A673 (cell line): ENCODE results near the gene ASTN2. TPM values are rescaled to one million over a fixed set of nuclear protein-coding genes. Genes with fewer than 3 reads are reported as not detected.
"Not testable (repeated sequence)": the region's sequence is repeated elsewhere in the genome, so short reads cannot be mapped to it uniquely, and the experiment has no call there.

ENCODE experiments used
- BruUV-seq: library from RNA; stranded (reverse); fragments of 400-500 nt; replicated peaks from 2 replicates; lab custom pipeline; 2021; lab: Mats Ljungman, UMichigan
- CTCF ChIA-PET: fragments of 300-600 bp; sonication (Branson Sonifier 250); formaldehyde crosslinking; loops from one replicate; lab custom pipeline; 2022; ENCODE audit warnings: antibody characterized with exemption; lab: Charles Lee
- POLR2A ChIA-PET: fragments of 300-600 bp; sonication (Branson Sonifier 250); formaldehyde crosslinking; loops from one replicate; lab custom pipeline; 2022; ENCODE audit warnings: antibody characterized with exemption; ENCODE audit not compliant: low non-redundant PET; lab: Charles Lee
- DNase-seq: peaks from one replicate; pipeline ENCODE4 v3.0.0-alpha.2; 2015; ENCODE audit warnings: low spot score
- H3K27ac ChIP-seq: fragments of 200-600 bp; sonication (generic); 2 replicates; pipeline ENCODE4 v1.5.1; 2016; ENCODE audit warnings: mixed run types, low read depth, mild to moderate bottlenecking, mixed read lengths, antibody characterized with exemption, low read length; ENCODE audit not compliant: poor library complexity, severe bottlenecking
- H3K27me3 ChIP-seq: fragments of 200-600 bp; sonication (generic); replicated peaks from 2 replicates; pipeline ENCODE4 v1.6.1; 2017; ENCODE audit warnings: mixed run types, low read depth, mild to moderate bottlenecking, mixed read lengths, antibody characterized with exemption, low read length; ENCODE audit not compliant: insufficient read depth, poor library complexity
- H3K36me3 ChIP-seq: fragments of 200-600 bp; sonication (generic); 2 replicates; pipeline ENCODE4 v1.6.1; 2016; ENCODE audit warnings: mixed run types, mild to moderate bottlenecking, mixed read lengths, antibody characterized with exemption, low read length; ENCODE audit not compliant: insufficient read depth, poor library complexity, severe bottlenecking
- H3K4me1 ChIP-seq: fragments of 200-600 bp; sonication (generic); 2 replicates; pipeline ENCODE4 v1.6.1; 2017; ENCODE audit warnings: mixed run types, mild to moderate bottlenecking, mixed read lengths, antibody characterized with exemption, low read length; ENCODE audit not compliant: insufficient read depth, poor library complexity, severe bottlenecking
- H3K4me3 ChIP-seq: fragments of 200-600 bp; sonication (generic); 2 replicates; pipeline ENCODE4 v1.5.1; 2016; ENCODE audit warnings: low read depth, mixed run types, mild to moderate bottlenecking, mixed read lengths, low read length; ENCODE audit not compliant: poor library complexity, severe bottlenecking
- H3K9me3 ChIP-seq: fragments of 200-600 bp; sonication (generic); 2 replicates; pipeline ENCODE4 v1.6.1; 2016; ENCODE audit warnings: mixed run types, low read depth, mild to moderate bottlenecking, mixed read lengths, antibody characterized with exemption, low read length; ENCODE audit not compliant: poor library complexity, severe bottlenecking
- CTCF ChIP-seq: fragments of 300-800, 200-600 bp; sonication (generic); conservative IDR thresholded peaks from 2 replicates; pipeline ENCODE4 v1.5.1; 2017; ENCODE audit warnings: low read depth, mild to moderate bottlenecking, antibody characterized with exemption, low read length, moderate library complexity, mixed read lengths
- EZH2 ChIP-seq: fragments of 200-600 bp; sonication (generic); IDR thresholded peaks from 2 replicates; pipeline ENCODE4 v1.6.1; 2017; ENCODE audit warnings: borderline replicate concordance, low read depth, mild to moderate bottlenecking, mixed read lengths, antibody characterized with exemption, low read length; ENCODE audit not compliant: poor library complexity, severe bottlenecking
- intact Hi-C: fragments of 100-400 bp; cut with micrococcal nuclease; formaldehyde crosslinking; loops from one replicate; pipeline ENCODE4 v1.10.0; 2022; ENCODE audit not compliant: unreplicated experiment
- total RNA-seq: library from RNA; stranded (reverse); gene quantifications from 2 replicates; pipeline ENCODE4 v1.2.3, GENCODE V29; 2021

Gene ASTN2
- total RNA-seq, 1 experiment from 2014 or later: 3.4 TPM

- no TSS peak for BruUV-seq
- Histone ChIP-seq H3K9me3 (no peaks in the 10 kb centered on the region), H3K36me3 (peaks cover 1% of the 10 kb centered on the region), H3K4me3 (no peak overlapping the region), H3K27ac (no peak overlapping the region), H3K4me1 (peaks cover 16% of the 10 kb centered on the region), H3K27me3 (no peaks in the 10 kb centered on the region)
- ChIA-PET POLR2A (no interaction called here), CTCF (no interaction called here)
- intact Hi-C loops: no loop called here
- TF ChIP-seq EZH2: no peak
- no peak for TF ChIP-seq CTCF
- no peak for DNase-seq
Observed at GRCh38 chr9:116692616-116693015, 722.2 kb downstream of the ASTN2 start.

GRCh38 chr9:116691607-116692006, 723.2 kb downstream of the ASTN2 start:
- intact Hi-C loops: no loop called here
- no peak overlapping the region for H3K4me3 ChIP-seq
- ChIA-PET CTCF (no interaction called here), POLR2A (no interaction called here)
- H3K4me1 ChIP-seq: peaks cover 16% of the 10 kb centered on the region
- no TSS peak for BruUV-seq
- no peaks in the 10 kb centered on the region for H3K27me3 ChIP-seq
- H3K27ac ChIP-seq: no peak overlapping the region
- H3K36me3 ChIP-seq: no peaks in the 10 kb centered on the region
- TF ChIP-seq CTCF (no peak), EZH2 (no peak)
- DNase-seq: no peak
- H3K9me3 ChIP-seq: no peaks in the 10 kb centered on the region

GRCh38 chr9:116690805-116691204, 724.1 kb downstream of the ASTN2 start:
- peaks cover 16% of the 10 kb centered on the region for H3K4me1 ChIP-seq
- H3K4me3 ChIP-seq, H3K36me3 ChIP-seq, H3K9me3 ChIP-seq, POLR2A ChIA-PET, BruUV-seq, DNase-seq, intact Hi-C loops, H3K27ac ChIP-seq, CTCF ChIA-PET, H3K27me3 ChIP-seq: not testable (repeated sequence)

- H3K36me3 ChIP-seq: no peaks in the 10 kb centered on the region
- no peaks in the 10 kb centered on the region for H3K27me3 ChIP-seq
- ChIA-PET CTCF (no interaction called here), POLR2A (no interaction called here)
- no peak overlapping the region for H3K4me3 ChIP-seq
- intact Hi-C loops: no loop called here
- no peak for TF ChIP-seq EZH2
- TF ChIP-seq CTCF: no peak
- H3K4me1 ChIP-seq: peaks cover 11% of the 10 kb centered on the region
- H3K27ac ChIP-seq: no peak overlapping the region
- BruUV-seq: no TSS peak
- no peak for DNase-seq
- no peaks in the 10 kb centered on the region for H3K9me3 ChIP-seq
Observed at GRCh38 chr9:116689486-116690032, 725.3 kb downstream of the ASTN2 start.
